SKM-1 treated with dmso at 0.1 percent for 144 hours (cell line): ENCODE measurements around the gene EPHB1.

ENCODE experiments used
- DNase-seq: peaks from one replicate; lab custom pipeline; 2025; ENCODE audit not compliant: unreplicated experiment; lab: John Stamatoyannopoulos, UW

EPHB1 gene

DNA sequence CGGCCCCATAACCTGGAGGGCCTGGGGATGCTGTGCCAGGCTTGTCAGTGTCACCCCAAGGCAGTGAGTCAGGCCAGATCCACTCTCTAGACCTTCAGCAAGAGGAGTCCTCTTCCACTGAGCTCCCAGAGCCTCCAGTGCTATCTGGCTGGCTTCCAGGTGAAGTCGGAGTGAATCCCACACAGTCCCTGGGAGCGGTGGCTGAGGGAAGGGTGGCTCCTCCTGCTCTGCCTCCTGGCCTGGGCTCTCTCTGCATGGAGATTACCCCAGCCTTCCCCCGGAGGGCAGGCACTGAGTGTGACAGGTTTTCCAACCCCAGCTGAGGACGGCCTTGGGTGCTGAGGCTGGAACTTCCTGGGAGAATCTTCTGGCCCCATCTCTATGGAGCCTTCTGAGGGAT lies 82.7 kb downstream of the EPHB1 start:
- no peak for DNase-seq

DNA sequence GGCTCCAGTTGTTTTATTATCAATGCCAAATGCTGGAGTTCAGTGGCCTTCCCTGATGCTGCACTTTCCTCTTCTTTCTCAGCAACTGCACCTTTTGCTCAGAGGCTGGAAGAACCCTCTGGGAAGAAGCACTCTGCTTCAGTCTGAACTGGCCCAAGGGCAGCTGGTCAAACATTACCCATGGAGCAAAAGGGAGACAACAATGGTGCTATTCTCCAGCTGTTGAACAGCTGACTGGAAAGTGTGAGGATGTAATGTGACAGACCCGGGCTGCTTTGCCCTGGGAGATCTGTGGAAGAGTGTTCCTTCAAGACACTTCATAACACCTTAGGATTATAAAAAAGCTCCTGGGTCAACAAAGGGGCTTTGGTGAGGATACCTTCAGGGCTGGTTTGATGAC lies 84.9 kb downstream of the EPHB1 start:
- DNase-seq = no peak

DNA sequence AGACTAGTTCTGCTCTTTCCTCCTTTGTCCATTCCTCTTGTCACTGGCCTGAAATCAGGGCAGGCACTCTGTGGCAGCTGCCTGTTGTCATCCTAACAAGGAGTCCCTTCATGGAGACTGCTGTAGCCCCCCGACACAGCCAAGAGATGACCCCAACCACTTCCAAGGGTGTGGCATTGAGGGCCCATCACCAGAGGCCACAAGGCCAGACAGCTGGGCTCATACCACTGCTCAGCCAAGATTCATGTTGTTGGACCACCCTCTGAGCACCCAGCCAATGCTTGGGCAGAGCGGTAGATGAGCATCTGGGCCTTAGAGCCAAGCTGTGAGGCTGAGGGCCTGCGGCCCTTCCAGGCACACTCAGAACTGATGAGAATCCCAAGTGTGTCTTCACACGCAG lies 85.4 kb downstream of the EPHB1 start:
- DNase-seq = no peak

DNA sequence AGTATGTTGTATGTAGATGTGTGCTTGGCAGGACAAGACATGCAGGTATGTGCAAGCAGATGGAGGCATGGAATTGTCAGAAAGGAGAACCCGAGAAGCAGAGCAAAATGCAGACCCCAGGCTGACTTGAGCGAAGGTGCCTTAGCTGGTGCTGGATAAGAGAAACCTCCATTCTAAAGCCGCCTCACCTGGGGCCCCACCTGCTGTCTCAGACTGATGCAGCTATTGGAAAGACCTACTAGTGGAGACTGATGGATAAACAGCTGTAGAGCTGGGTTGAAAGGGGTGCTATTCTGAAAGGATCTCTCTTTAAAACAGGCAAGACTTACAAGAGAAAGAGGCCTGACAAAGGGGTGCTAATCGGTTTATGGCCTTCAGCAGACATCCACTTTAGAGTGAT lies 86.2 kb downstream of the EPHB1 start:
- no peak for DNase-seq

DNA sequence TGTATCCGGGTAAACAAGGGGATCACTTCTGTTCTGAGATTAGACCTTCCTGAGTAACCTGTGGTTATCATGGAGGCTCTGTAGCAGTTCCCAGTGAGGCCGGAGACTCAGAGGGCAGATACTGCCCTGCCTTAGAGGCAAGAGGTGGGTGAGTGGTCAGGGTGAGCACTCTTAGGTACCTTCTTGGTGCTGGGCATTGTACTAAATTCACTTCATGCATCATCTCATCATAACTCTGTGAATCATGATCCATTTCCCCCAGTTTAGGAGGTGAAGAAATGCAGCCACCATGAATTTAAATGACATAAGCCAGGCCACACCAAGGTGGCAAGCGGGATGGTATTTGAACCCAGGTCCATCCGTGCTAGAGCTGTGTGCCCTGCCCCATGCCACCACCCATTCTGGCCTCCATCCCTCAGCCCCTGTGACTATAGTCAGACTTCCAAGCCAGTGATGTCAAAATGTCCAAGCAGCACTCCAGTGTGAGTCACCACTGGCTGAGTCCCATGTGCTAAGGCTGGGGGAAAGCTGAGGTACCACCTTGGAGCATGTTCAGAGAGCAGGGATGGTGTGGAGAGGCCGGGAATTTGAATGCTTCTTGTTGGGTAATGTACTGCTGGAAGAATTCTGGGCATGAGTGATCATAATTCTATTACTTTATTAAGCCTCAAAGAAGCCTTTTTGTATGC lies 88.8 kb downstream of the EPHB1 start:
- no peak for DNase-seq

DNA sequence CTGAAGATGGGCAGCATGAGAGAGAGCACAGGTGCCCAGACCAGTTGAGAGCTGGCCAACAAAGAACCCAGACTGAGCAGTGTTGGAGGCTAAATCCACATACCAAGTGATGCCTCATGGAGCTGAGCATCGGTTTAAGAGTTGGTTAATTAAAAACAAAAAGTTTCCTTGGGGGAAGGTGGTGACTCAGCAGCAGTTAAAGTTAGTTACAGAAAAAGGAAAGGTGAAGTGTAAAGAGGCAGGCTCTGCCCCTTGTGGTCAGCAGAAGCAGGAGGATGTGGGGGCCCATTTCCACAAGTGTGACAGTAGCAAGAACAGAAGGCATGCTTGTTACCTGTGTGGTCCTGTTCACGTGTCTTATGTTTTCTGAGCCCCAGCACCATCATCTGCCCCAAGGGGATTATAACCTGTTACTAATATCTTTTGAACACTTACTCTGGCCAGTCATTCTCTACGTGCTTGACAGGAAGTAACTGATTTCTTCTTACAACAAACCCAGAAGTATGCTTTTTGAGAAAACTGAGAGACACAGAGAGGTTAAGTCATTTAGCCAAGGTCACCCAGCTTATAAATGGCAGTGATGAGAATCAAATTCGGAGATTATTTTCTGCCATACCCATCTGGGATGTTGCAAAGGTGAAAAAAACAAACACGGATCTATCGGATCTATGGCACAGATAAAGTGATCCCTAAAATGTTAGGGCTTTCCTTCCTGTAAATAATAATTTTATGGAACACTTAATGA lies 91.0 kb downstream of the EPHB1 start:
- DNase-seq = peak; percentile 23

DNA sequence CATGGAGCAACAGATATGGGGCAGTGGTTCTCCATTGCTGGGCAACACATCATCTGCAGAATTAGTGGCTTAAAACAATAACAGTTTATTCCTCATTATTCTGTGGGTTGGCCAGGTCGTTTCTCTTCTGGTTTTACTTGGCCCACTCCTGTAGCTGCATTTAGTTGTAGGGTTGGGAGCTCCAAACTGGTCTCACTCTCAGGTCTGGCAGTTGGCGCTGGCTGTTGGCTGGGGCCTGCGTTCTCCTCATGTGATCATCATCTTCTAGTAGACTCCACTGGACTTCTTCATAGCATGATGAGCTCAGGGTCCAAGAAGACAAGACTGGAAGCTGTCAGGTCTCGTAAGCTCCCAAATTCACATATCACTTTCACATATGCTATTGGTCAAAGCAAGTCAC lies 91.9 kb downstream of the EPHB1 start:
- no peak for DNase-seq

DNA sequence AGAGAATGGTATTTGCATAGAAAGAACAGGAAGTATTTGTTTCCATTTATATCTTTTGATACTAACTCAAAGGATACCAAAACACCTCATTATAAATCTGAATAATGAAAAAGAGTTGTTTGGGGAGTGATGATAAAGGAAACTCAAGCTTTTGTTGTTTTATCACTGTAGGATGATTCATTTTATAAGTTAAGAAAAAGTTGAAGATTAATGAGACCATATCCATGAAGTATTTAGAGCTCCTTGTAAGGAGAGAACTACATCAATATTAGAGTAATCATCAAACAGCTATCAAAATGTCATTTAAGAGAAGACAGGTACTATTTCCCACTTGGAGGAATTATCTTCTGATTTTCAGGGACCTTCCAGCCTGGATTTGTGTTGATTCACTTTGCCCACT lies 92.5 kb downstream of the EPHB1 start:
- DNase-seq = no peak

DNA sequence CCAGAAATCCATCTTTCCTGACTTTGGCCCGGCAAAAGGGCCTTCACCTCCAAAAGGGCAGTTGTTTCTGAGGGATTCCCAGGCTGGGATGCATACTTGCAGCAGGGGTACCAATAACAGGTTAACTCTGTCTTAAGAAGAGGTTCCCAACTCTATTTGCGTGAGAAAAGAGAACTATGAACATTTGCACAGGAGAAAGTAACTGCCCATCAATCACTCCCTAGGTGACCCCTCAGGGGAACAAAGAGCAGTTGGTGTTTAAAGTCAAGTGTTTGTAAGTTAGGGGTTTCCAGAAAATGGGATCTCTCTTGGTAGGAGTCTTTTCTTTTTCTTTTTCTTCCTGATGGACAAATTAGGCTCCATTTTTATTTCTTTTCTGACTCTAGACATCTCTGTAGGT lies 97.3 kb downstream of the EPHB1 start:
- no peak for DNase-seq

DNA sequence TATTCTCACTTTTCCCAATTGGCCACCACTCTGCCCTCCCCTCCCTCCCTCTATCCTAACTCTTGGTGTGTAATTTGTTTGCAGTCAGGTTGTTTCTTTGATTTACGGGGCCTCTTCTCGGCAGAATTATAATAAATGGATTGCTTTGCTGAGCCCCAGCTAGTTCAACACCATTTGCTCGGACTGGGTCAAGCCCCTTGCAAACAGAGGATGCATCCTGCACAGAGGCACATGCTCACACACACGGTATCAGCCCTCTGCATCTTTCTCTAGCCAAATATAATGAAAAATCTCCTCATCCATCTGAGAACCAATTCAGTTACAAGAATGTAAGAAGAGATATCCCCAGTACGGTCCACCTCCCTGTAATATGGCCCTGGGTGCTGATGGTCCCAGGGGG lies 97.7 kb downstream of the EPHB1 start:
- DNase-seq = no peak

DNA sequence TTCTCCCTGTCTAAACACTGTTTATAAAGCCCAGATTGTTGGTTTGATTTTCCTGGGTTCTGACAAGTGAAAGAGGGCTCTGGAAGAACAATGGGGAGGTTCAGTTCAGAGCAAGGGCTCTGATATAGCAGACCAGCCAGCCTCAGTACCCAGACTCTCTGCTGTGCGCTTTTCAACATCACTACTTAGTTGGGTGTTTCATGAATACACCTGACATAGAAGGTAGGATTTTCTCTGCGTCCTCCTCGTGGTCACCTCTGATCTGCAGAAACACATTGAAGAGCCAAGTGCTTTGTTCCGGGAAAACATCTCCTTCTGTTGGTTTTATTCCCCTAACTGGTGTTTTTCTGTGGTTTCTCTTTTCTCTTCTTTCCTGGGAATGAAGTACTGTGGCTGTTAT lies 99.5 kb downstream of the EPHB1 start:
- DNase-seq = no peak

DNA sequence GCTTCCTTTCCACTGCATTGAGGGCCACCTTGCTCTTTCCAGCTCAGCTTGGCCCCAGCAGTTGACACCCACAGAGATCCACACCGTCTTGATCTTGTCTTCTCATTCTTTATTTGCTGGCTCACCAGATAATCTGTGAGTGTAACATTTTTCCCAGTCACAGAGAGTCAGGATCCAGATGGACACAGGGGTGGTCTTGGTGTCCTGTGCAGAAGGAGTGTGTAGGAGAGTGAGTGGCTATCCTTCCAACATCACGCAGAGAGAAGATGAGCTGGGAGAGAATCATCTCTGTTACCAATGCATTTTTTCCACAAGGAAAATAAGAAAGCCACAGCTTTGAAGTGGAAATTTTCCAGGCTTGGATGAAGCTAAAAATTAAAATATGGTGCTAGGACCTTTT lies 100.1 kb downstream of the EPHB1 start:
- DNase-seq = no peak

DNA sequence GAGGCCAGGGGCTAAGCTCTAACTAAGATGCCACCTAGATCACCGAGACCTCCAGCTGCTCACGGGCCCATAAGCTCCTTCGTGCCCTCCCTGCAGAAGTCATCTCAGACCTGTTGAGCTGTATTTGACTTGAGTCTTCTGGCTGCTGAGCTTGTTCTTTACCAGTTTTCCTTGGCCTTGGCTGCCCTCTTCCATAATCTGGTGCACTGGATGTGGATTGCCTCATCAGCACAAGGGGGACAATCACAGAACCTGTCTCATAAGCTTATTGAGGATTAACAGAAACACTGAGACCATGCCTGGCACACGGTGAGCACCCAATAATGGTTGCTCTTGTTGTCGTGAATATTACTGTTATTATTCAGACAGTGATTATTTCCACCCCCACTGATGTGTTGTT lies 101.1 kb downstream of the EPHB1 start:
- no peak for DNase-seq

DNA sequence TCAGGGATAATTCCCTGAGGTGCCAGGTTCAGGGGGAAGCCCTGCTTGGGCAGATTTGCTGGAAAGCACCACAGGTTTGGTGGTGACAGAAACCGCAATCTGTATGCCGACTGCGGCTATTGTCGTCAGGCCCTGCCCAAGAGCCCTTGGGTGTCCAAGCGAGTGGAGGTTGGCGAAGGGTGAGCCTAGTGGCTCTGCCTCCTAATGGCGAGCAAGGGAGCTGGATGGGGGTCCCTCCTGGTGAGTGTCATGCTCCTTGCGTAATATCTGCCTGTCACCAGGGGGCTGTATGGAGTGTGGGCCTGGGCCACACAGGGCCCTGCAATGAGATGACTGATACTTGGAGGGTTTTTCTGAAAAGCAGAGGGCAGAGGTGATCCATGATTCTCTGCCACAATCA lies 101.6 kb downstream of the EPHB1 start:
- DNase-seq = no peak

DNA sequence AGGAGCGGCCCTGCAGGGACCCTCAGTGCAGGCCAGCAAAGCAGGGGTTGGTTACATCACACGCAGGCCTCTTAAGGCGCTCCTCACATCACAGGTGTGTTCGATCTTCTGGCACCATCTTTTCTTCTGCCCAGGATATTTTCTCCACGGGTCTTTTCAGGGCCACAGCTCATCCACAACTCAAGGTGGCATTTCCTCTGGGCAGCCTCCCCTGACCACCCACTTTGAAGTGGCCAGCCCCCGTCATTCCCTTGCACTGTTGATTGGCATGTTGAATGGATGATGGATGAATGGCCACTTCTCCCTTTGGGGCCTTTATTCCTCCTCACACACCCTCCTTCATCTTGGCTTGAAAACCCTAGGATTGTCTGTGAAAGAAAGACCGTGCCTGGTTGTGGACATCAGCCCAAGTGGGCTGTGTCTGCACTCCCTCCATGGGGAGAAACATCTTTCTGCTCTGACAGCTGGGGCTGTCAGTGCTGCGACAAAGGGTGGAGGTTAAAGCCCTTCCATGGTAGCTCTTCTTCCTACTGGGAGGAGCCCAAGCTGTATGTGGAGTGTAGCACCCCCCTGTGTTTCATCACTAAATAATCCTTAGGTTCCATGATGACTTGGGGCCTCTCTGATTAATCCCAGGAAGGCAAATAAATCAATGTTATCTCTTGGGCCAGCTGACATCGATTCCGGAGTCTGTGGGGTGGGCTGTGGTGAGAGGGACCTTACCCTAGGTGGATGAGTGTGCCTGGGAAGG lies 102.5 kb downstream of the EPHB1 start:
- no peak for DNase-seq

DNA sequence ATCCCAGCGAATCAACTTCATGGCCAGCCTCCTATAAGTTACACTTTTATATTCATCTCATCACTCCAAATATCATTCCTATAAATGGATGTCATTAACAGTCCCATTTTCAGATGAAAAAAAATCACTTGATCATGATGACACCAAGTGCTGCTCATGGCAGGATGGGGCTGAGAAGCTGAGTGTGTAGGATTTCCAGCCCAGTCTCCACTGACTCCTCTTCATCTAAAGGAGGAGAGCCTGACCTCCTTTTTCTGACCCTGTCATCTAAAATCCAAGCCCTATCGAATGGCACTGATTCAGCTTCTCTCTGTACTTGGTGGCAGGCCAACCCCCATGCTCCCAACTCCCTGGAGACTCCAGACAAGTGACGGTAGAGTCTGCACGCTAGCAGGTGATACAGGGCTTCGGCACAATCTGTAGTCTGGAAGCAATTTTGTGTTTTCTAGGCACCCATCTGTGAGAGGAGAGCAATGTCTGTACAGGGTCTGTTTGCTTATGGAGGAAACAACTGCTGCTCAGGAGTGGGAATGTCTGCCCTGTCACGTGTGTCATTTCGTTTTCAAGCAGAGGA lies 103.2 kb downstream of the EPHB1 start:
- DNase-seq = no peak

DNA sequence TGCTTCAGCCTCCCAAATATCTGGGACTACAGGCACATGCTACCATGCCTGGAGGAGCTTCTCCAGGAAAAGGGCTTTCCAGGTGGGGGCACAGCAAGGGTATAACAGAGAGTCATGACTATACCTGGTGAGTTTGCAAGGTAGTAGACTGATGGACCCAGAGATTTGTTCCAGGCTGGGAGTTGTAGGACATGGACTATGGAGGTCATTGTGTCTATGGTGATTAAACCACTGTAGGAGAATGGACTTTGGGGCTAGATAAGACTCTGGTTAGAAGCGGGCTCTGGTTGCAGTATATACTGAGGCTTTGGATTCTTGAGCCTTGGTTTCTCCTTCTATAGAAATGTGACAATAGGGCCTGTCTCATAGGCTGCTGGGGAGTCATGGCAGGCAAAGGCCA lies 104.7 kb downstream of the EPHB1 start:
- no peak for DNase-seq

DNA sequence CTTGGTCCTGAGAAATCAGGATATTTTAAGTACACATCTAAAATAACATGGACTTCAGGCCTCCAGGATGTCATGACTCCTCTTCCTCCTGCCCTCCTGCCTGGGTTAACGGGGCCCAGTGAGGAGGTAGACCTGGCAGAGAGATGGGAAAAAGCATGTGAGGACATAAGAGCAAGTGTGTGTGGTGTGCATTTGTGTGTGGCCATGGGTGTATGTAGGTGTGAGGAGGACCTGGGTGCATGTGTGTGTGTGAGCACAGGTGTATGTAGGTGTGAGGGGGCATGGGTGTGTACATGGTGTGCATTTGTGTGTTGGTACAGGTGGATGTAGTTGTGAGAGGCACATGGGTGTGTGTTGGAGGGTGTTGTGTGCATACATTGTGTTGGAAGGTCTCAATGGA lies 105.4 kb downstream of the EPHB1 start:
- no peak for DNase-seq

DNA sequence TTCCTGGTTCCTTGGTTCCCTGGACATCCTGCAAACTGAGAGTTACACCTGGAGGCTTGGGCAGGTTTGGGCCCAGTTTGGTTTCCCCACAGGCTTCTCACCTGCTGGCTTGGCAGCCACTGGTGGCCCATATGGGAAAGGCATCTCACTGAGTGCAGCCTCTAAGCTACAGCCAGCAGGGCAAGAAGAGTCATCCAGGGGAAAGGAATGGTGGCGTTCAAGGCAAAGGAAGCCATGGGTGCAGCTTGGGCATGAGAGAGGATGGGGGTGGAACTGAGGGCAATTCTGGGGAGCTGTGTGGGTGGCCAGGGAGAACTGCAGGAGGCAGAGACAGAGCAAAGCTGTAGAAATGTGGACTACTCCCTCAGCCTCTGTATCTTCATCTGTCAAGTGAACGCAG lies 106.4 kb downstream of the EPHB1 start:
- no peak for DNase-seq

DNA sequence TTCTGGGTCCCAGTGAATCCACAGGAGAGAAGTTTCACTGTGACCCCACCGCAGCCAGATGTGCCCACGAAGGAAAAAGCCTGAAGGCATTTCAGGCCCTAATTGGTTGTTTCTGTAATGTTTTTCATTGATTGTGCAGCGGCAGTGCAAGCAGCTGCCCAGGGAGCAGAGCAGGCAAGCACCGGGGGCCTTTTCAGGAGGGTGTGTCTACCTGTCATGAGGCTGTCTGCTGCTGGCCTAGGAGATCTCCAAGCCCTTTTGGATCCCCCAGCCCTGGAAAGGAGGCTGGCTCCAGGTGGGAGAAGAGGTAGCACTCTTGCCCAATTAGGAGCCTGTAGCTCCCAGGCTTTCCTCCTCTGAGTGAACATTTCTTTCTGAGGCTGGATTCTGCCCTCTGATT lies 108.8 kb downstream of the EPHB1 start:
- DNase-seq = no peak

DNA sequence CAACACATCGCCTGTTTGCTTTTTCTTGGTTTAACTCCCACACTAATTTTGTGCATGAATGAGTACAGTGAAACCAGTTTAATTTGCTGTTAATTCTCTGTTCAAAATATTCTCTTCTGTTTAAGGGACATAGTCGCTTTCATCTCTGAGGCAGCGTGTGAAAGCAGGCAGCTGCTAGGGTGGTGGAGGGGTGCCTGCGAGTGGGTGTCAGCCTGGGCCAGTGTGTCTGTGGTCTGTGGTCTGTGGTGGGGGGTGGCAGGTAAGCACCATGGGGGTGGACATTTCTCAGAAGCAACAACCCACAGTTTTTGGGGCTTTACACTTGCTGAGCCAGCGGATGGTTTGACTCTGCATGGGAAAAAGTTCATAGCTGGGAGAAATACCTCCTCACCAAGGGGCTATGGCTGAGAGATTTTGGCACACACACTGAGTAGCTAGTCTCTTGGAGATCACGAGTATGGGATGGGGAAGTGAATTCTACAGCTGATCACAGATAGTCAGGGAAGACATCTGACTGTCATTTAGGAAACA lies 109.2 kb downstream of the EPHB1 start:
- no peak for DNase-seq
